Lung (tissue), 13 donors: Measurements from ENCODE around the gene IRF7. TPM values are rescaled to one million over a fixed set of nuclear protein-coding genes. Genes with fewer than 3 reads are reported as not detected.

Source experiments
- ATAC-seq: fragments of 200-7000 bp; cut with Tn5 transposase; one replicate; pipeline ENCODE4 v1.9.1; 2020; ENCODE audit warnings: moderate number of reproducible peaks; ENCODE audit not compliant: insufficient read depth, low FRiP score
- DNase-seq, 3 donors: peaks; one replicate each; pipeline ENCODE4 v3.0.0-alpha.2; 2013 to 2017
- H3K27ac ChIP-seq, 2 donors: one replicate each; pipeline ENCODE4 v1.5.1; 2013; ENCODE audit warnings: mild to moderate bottlenecking in 2 of 2, moderate library complexity in 2 of 2, control low read depth in 1 of 2, inconsistent platforms in 1 of 2, low read depth in 1 of 2, low read length in 1 of 2
- H3K27me3 ChIP-seq, 3 donors: one replicate each; pipeline ENCODE4 v1.5.1; 2013; ENCODE audit warnings: low read length in 2 of 3; ENCODE audit not compliant: control insufficient read depth in 3 of 3, insufficient read depth in 3 of 3
- H3K36me3 ChIP-seq, 4 donors: one replicate each; pipeline ENCODE4 v1.5.1; 2013; ENCODE audit warnings: low read length in 4 of 4, mild to moderate bottlenecking in 1 of 4, moderate library complexity in 1 of 4; ENCODE audit not compliant: control insufficient read depth in 4 of 4, insufficient read depth in 4 of 4
- H3K4me1 ChIP-seq, 5 donors: one replicate each; pipeline ENCODE4 v1.5.1; 2013; ENCODE audit warnings: low read length in 5 of 5, mild to moderate bottlenecking in 2 of 5, moderate library complexity in 1 of 5; ENCODE audit not compliant: control insufficient read depth in 5 of 5, insufficient read depth in 5 of 5
- H3K4me3 ChIP-seq: one replicate; pipeline ENCODE4 v1.5.1; 2013; ENCODE audit warnings: mild to moderate bottlenecking, control low read depth, moderate library complexity
- H3K9ac ChIP-seq, 2 donors: one replicate each; pipeline ENCODE4 v1.5.1; 2013; ENCODE audit warnings: low read length in 2 of 2, control low read depth in 1 of 2; ENCODE audit not compliant: insufficient read depth in 1 of 2
- H3K9me3 ChIP-seq, 4 donors: one replicate each; pipeline ENCODE4 v1.5.1; 2013; ENCODE audit warnings: low read length in 3 of 4, mild to moderate bottlenecking in 1 of 4, moderate library complexity in 1 of 4; ENCODE audit not compliant: control insufficient read depth in 4 of 4, insufficient read depth in 3 of 4
- CTCF ChIP-seq: IDR thresholded peaks from 2 replicates; pipeline ENCODE4 v1.5.1; 2012; ENCODE audit warnings: mild to moderate bottlenecking; ENCODE audit errors: control extremely low read depth, extremely low read depth
- WGBS, 2 donors: extraction: QIAGEN DNeasy Blood & Tissue Kit; methylation state at CpG; one replicate each; pipeline ENCODE4 v1.1.7; 2013; 5-methylcytosine and 5-hydroxymethylcytosine counted together
- polyA plus RNA-seq, 2 donors: library from polyadenylated mRNA; stranded (reverse); fragments of 200-250 nt; gene quantifications; one replicate each; pipeline ENCODE4 v1.2.1, GENCODE V29; 2013
- small RNA-seq: library from RNA; depleted of rRNA; stranded (forward); fragments of <200 nt; gene quantifications from one replicate; pipeline ENCODE3, GENCODE V24; 2014; ENCODE audit warnings: low replicate concordance
- total RNA-seq, 2 donors: library from RNA; depleted of rRNA in 1 of 2; stranded (reverse); fragments of >200 nt in 1 of 2; gene quantifications; one replicate each; pipeline ENCODE4 v1.2.1, GENCODE V29; 2014 to 2021
- donor health status: control.
- donor health status: control.
- donor health status: Bipolar disorder and iron deficiency.
- donor health status: healthy.
- donor health status: DM: yes; HTN: yes; CAD: no.

IRF7 gene
- total and polyA plus RNA-seq, 4 donors, result 24.7 to 68.3 (median 52.8) TPM

DNA sequence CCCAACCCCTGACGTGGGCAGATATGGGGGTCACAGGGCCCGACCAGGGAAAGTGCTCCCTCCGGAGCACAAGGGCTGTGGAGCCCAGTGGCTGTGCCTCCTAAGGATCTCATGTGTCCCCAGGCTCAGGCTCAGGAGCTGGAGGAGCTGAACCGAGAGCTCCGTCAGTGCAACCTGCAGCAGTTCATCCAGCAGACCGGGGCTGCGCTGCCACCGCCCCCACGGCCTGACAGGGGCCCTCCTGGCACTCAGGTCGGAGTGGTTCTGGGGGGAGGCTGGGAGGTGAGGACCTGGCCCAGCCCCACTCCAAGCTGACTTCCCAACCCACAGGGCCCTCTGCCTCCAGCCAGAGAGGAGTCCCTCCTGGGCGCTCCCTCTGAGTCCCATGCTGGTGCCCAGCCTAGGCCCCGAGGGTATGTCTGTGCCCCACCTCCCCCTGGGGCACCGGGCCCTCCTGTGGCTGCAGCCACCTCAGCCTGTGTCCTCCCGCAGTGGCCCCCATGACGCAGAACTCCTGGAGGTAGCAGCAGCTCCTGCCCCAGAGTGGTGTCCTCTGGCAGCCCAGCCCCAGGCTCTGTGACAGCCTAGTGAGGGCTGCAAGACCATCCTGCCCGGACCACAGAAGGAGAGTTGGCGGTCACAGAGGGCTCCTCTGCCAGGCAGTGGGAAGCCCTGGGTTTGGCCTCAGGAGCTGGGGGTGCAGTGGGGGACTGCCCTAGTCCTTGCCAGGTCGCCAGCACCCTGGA is 52.5 kb downstream of the IRF7 start:
- Histone ChIP-seq H3K27me3 (peaks cover 0 to 7% (median 4%) of the 10 kb centered on the region in 3 donors), H3K36me3 (peaks cover 0 to 13% (median 0%) of the 10 kb centered on the region in 4 donors), H3K4me3 (no peak overlapping the region), H3K9ac (no peak overlapping the region), H3K4me1 (peaks cover 0 to 15% (median 7%) of the 10 kb centered on the region in 5 donors), H3K9me3 (no peaks in the 10 kb centered on the region), H3K27ac (peak overlapping the region in 1 of 2 donors; percentile 18)
- DNase-seq, result no peak
- WGBS, 2 donors, result 85 to 88% methylated on average over 18 of the region's 18 CpGs
- no peak for ATAC-seq
- no peak for TF ChIP-seq CTCF

Small RNAs within 50 kb of the gene (small RNA-seq; reads per million reads assigned to genes)
- gene MIR210, result 8.7 reads per million, percentile 96 among the genes with 10 or more reads in this experiment

Other genes with a start within 250 kb of the IRF7 start
- 1 to 10 TPM; 1.4 to 6.8 TPM for gene B4GALNT4, start 246.5 kb downstream of the IRF7 start, total RNA-seq
- gene B4GALNT4, start 246.5 kb downstream of the IRF7 start, polyA plus RNA-seq, result 1 to 10 TPM; 2.1 to 4.6 TPM
- 10 to 100 TPM; 15.7 to 63.1 TPM for gene PKP3, start 221.7 kb downstream of the IRF7 start, total RNA-seq
- 10 to 100 TPM; 33.8 to 46.8 TPM for gene PKP3, start 221.7 kb downstream of the IRF7 start, polyA plus RNA-seq
- gene SIGIRR, start 201.0 kb downstream of the IRF7 start, total RNA-seq, result 10 to 100 TPM; 25.7 to 87.3 TPM
- 100 to 1,000 TPM in 1 of 2 donors, 10 to 100 TPM in 1; 43.4 to 112 TPM for gene SIGIRR, start 201.0 kb downstream of the IRF7 start, polyA plus RNA-seq
- 10 to 100 TPM in 1 of 2 donors, 1 to 10 TPM in 1; 5.8 to 17.6 TPM for gene ANO9, start 173.9 kb downstream of the IRF7 start, total RNA-seq
- gene ANO9, start 173.9 kb downstream of the IRF7 start, polyA plus RNA-seq, result 10 to 100 TPM in 1 of 2 donors, 1 to 10 TPM in 1; 8.7 to 18.6 TPM
- gene PTDSS2, start 165.7 kb downstream of the IRF7 start, total RNA-seq, result 10 to 100 TPM; 26.8 to 29.4 TPM
- gene PTDSS2, start 165.7 kb downstream of the IRF7 start, polyA plus RNA-seq, result 10 to 100 TPM; 20.4 to 36.5 TPM
- gene RNH1, start 108.7 kb downstream of the IRF7 start, total RNA-seq, result 100 to 1,000 TPM; 152 to 313 TPM
- gene RNH1, start 108.7 kb downstream of the IRF7 start, polyA plus RNA-seq, result 100 to 1,000 TPM; 153 to 315 TPM
- gene HRAS, start 80.4 kb downstream of the IRF7 start, total RNA-seq, result 10 to 100 TPM; 20.5 to 73.5 TPM
- 100 to 1,000 TPM in 1 of 2 donors, 10 to 100 TPM in 1; 65.8 to 133 TPM for gene HRAS, start 80.4 kb downstream of the IRF7 start, polyA plus RNA-seq
- 10 to 100 TPM in 1 of 2 donors, 1 to 10 TPM in 1; 3.4 to 11.7 TPM for gene LRRC56, start 78.4 kb downstream of the IRF7 start, total RNA-seq
- 1 to 10 TPM; 3.8 to 5.7 TPM for gene LRRC56, start 78.4 kb downstream of the IRF7 start, polyA plus RNA-seq
- 1 to 10 TPM; 3.0 to 9.7 TPM for gene LMNTD2, start 55.2 kb downstream of the IRF7 start, total RNA-seq
- 1 to 10 TPM; 2.3 to 4.6 TPM for gene LMNTD2, start 55.2 kb downstream of the IRF7 start, polyA plus RNA-seq
- gene RASSF7, start 55.0 kb downstream of the IRF7 start, total RNA-seq, result 10 to 100 TPM; 53.5 to 79.4 TPM
- gene RASSF7, start 55.0 kb downstream of the IRF7 start, polyA plus RNA-seq, result 100 to 1,000 TPM in 1 of 2 donors, 10 to 100 TPM in 1; 47.9 to 153 TPM
- gene PHRF1, start 39.5 kb downstream of the IRF7 start, total RNA-seq, result 10 to 100 TPM; 23.2 to 39.3 TPM
- 10 to 100 TPM; 16.3 to 23.7 TPM for gene PHRF1, start 39.5 kb downstream of the IRF7 start, polyA plus RNA-seq
- gene CDHR5, start 9.0 kb upstream of the IRF7 start, total RNA-seq, result not detected
- under 1 TPM; 0.02 to 0.10 TPM for gene CDHR5, start 9.0 kb upstream of the IRF7 start, polyA plus RNA-seq
- not detected for gene SCT, start 11.2 kb upstream of the IRF7 start, total RNA-seq
- gene SCT, start 11.2 kb upstream of the IRF7 start, polyA plus RNA-seq, result not detected
- gene DRD4, start 21.3 kb upstream of the IRF7 start, total RNA-seq, result 1 to 10 TPM in 1 of 2 donors, not detected in 1; 1.1 TPM
- under 1 TPM; 0.05 to 0.35 TPM for gene DRD4, start 21.3 kb upstream of the IRF7 start, polyA plus RNA-seq
- gene DEAF1, start 79.3 kb upstream of the IRF7 start, total RNA-seq, result 10 to 100 TPM; 18.5 to 33.1 TPM
- gene DEAF1, start 79.3 kb upstream of the IRF7 start, polyA plus RNA-seq, result 10 to 100 TPM; 20.0 to 24.7 TPM
- 10 to 100 TPM; 10.3 to 23.2 TPM for gene TMEM80, start 79.9 kb upstream of the IRF7 start, total RNA-seq
- 10 to 100 TPM; 13.8 to 28.1 TPM for gene TMEM80, start 79.9 kb upstream of the IRF7 start, polyA plus RNA-seq
- gene EPS8L2, start 90.3 kb upstream of the IRF7 start, total RNA-seq, result 100 to 1,000 TPM in 1 of 2 donors, 10 to 100 TPM in 1; 92.4 to 166 TPM
- gene EPS8L2, start 90.3 kb upstream of the IRF7 start, polyA plus RNA-seq, result 100 to 1,000 TPM in 1 of 2 donors, 10 to 100 TPM in 1; 35.6 to 114 TPM
- gene TALDO1, start 131.5 kb upstream of the IRF7 start, total RNA-seq, result 100 to 1,000 TPM; 128 to 292 TPM
- 100 to 1,000 TPM; 186 to 311 TPM for gene TALDO1, start 131.5 kb upstream of the IRF7 start, polyA plus RNA-seq
- gene GATD1, start 161.5 kb upstream of the IRF7 start, total RNA-seq, result 10 to 100 TPM; 24.6 to 63.1 TPM
- 10 to 100 TPM; 22.1 to 53.6 TPM for gene GATD1, start 161.5 kb upstream of the IRF7 start, polyA plus RNA-seq
- under 1 TPM in 1 of 2 donors, not detected in 1; 0.18 TPM for gene CEND1, start 174.1 kb upstream of the IRF7 start, total RNA-seq
- under 1 TPM; 0.10 to 0.14 TPM for gene CEND1, start 174.1 kb upstream of the IRF7 start, polyA plus RNA-seq
- 10 to 100 TPM; 10.6 to 38.2 TPM for gene SLC25A22, start 182.3 kb upstream of the IRF7 start, total RNA-seq
- gene SLC25A22, start 182.3 kb upstream of the IRF7 start, polyA plus RNA-seq, result 10 to 100 TPM; 18.6 to 36.4 TPM
- gene PIDD1, start 189.3 kb upstream of the IRF7 start, total RNA-seq, result 10 to 100 TPM in 1 of 2 donors, 1 to 10 TPM in 1; 8.7 to 15.3 TPM
- gene PIDD1, start 189.3 kb upstream of the IRF7 start, polyA plus RNA-seq, result 10 to 100 TPM in 1 of 2 donors, 1 to 10 TPM in 1; 8.5 to 16.9 TPM
- gene RPLP2, start 194.0 kb upstream of the IRF7 start, total RNA-seq, result 1,000 to 10,000 TPM in 1 of 2 donors, 100 to 1,000 TPM in 1; 441 to 1,892 TPM
- 1,000 to 10,000 TPM; 1,133 to 2,648 TPM for gene RPLP2, start 194.0 kb upstream of the IRF7 start, polyA plus RNA-seq
- 100 to 1,000 TPM in 1 of 2 donors, 10 to 100 TPM in 1; 65.1 to 160 TPM for gene PNPLA2, start 203.0 kb upstream of the IRF7 start, total RNA-seq
- gene PNPLA2, start 203.0 kb upstream of the IRF7 start, polyA plus RNA-seq, result 10 to 100 TPM; 76.1 to 92.4 TPM
- gene CRACR2B, start 212.0 kb upstream of the IRF7 start, total RNA-seq, result 10 to 100 TPM; 17.9 to 45.1 TPM
- 10 to 100 TPM; 19.1 to 44.4 TPM for gene CRACR2B, start 212.0 kb upstream of the IRF7 start, polyA plus RNA-seq
- gene CD151, start 217.0 kb upstream of the IRF7 start, total RNA-seq, result 100 to 1,000 TPM; 182 to 486 TPM
- gene CD151, start 217.0 kb upstream of the IRF7 start, polyA plus RNA-seq, result 100 to 1,000 TPM; 313 to 556 TPM
- gene POLR2L, start 226.6 kb upstream of the IRF7 start, total RNA-seq, result 100 to 1,000 TPM; 144 to 155 TPM
- gene POLR2L, start 226.6 kb upstream of the IRF7 start, polyA plus RNA-seq, result 100 to 1,000 TPM; 179 to 183 TPM
- 100 to 1,000 TPM in 1 of 2 donors, 10 to 100 TPM in 1; 68.3 to 135 TPM for gene TSPAN4, start 226.9 kb upstream of the IRF7 start, total RNA-seq
- 100 to 1,000 TPM; 133 to 197 TPM for gene TSPAN4, start 226.9 kb upstream of the IRF7 start, polyA plus RNA-seq